SK-N-SH (cell line): ENCODE data around the gene EPS8L2. TPM values are rescaled to one million over a fixed set of nuclear protein-coding genes. Genes with fewer than 3 reads are reported as not detected.

Experiments used
- CTCF ChIA-PET: fragments of 300-600, 350-600 bp; formaldehyde crosslinking; extraction: SDS; loops from one replicate; lab custom pipeline; 2021; lab: Yijun Ruan, JAX
- POLR2A ChIA-PET: fragments of 350-600 bp; sonication (Branson Sonifier 250); formaldehyde crosslinking; extraction: SDS; loops from one replicate; lab custom pipeline; 2020; ENCODE audit warnings: antibody characterized with exemption, inconsistent platforms; lab: Yijun Ruan, JAX
- DNase-seq: peaks from one replicate; pipeline ENCODE4 v3.0.0; 2012
- H2AFZ ChIP-seq: fragments of 200-600 bp; sonication (generic); 2 replicates; pipeline ENCODE4 v1.8.1; 2016; ENCODE audit warnings: antibody characterized with exemption, mild to moderate bottlenecking, low read depth
- H3F3A ChIP-seq: fragments of 200-600 bp; sonication (generic); replicated peaks from 2 replicates; pipeline ENCODE3; 2016; ENCODE audit warnings: antibody characterized with exemption, mild to moderate bottlenecking; ENCODE audit not compliant: insufficient read depth
- H3K27ac ChIP-seq, 2 experiments: fragments of 200-500 bp in 1 of 2; fragments of 200-600 bp in 1 of 2; sonication (Bioruptor generic) in 1 of 2; sonication (generic), shearing (Covaris generic) in 1 of 2; 2 replicates each; pipeline versions ENCODE4 v1.5.1 to v1.6.1; 2014 to 2016; ENCODE audit warnings: low read depth in 2 of 2, inconsistent platforms in 1 of 2, low read length in 1 of 2, mild to moderate bottlenecking in 1 of 2, mixed read lengths in 1 of 2
- H3K27me3 ChIP-seq: fragments of 200-600 bp; sonication (generic), shearing (Covaris generic); 2 replicates; pipeline ENCODE4 v1.6.1; 2016; ENCODE audit warnings: mixed run types; ENCODE audit not compliant: insufficient read depth
- H3K36me3 ChIP-seq, 2 experiments: fragments of 200-500 bp in 1 of 2; fragments of 200-600 bp in 1 of 2; sonication (Bioruptor generic) in 1 of 2; sonication (generic) in 1 of 2; replicated peaks in 1 of 2; 2 replicates each; pipeline versions ENCODE3 to v1.5.1; 2014 to 2016; ENCODE audit warnings: low read length in 1 of 2, mild to moderate bottlenecking in 1 of 2; ENCODE audit not compliant: insufficient read depth in 2 of 2, control insufficient read depth in 1 of 2
- H3K4me1 ChIP-seq, 2 experiments: fragments of 200-500 bp in 1 of 2; fragments of 200-600 bp in 1 of 2; sonication (Bioruptor generic) in 1 of 2; sonication (generic), shearing (Covaris generic) in 1 of 2; 2 replicates each; pipeline versions ENCODE4 v1.5.1 to v1.6.1; 2014 to 2016; ENCODE audit warnings: low read depth in 1 of 2, low read length in 1 of 2, mixed run types in 1 of 2; ENCODE audit not compliant: insufficient read depth in 2 of 2, control insufficient read depth in 1 of 2
- H3K4me2 ChIP-seq: fragments of 200-600 bp; sonication (generic), shearing (Covaris generic); 2 replicates; pipeline ENCODE4 v1.6.1; 2017; ENCODE audit warnings: mixed run types
- H3K4me3 ChIP-seq, 2 experiments: fragments of 200-500 bp in 1 of 2; fragments of 200-600 bp in 1 of 2; sonication (Bioruptor generic) in 1 of 2; sonication (generic), shearing (Covaris generic) in 1 of 2; 2 replicates each; pipeline versions ENCODE4 v1.5.1 to v1.8.1; 2014 to 2016; ENCODE audit warnings: low read depth in 2 of 2, inconsistent platforms in 1 of 2, low read length in 1 of 2, mild to moderate bottlenecking in 1 of 2, mixed read lengths in 1 of 2, moderate library complexity in 1 of 2
- H3K79me2 ChIP-seq: fragments of 200-600 bp; sonication (generic); 2 replicates; pipeline ENCODE4 v1.8.1; 2017; ENCODE audit warnings: mild to moderate bottlenecking; ENCODE audit not compliant: insufficient read depth
- H3K9ac ChIP-seq: fragments of 200-600 bp; sonication (generic); 2 replicates; pipeline ENCODE4 v1.6.1; 2017; ENCODE audit warnings: mixed run types
- H3K9me2 ChIP-seq: fragments of 200-600 bp; sonication (generic); 2 replicates; pipeline ENCODE4 v1.6.1; 2017; ENCODE audit warnings: mixed run types
- H3K9me3 ChIP-seq: fragments of 200-600 bp; sonication (generic); 2 replicates; pipeline ENCODE4 v1.6.1; 2017; ENCODE audit warnings: mixed run types, mild to moderate bottlenecking, moderate library complexity
- H4K20me1 ChIP-seq: fragments of 200-600 bp; sonication (generic); 2 replicates; pipeline ENCODE4 v1.6.1; 2017; ENCODE audit warnings: mild to moderate bottlenecking, mixed run types; ENCODE audit not compliant: insufficient read depth
- CHD2 ChIP-seq: fragments of 150-350 bp; IDR thresholded peaks from 2 replicates; pipeline ENCODE4 v1.6.1; 2018; ENCODE audit warnings: low read length; ENCODE audit not compliant: partially characterized antibody
- CTCF ChIP-seq: fragments of 200-600 bp; sonication (generic); IDR thresholded peaks from 2 replicates; pipeline ENCODE4 v1.6.1; 2017; ENCODE audit warnings: antibody characterized with exemption, mild to moderate bottlenecking, moderate library complexity
- ELF1 ChIP-seq: IDR thresholded peaks from 2 replicates; pipeline ENCODE4 v1.4.0; 2012
- EP300 ChIP-seq, 2 experiments: IDR thresholded peaks; 2 replicates each; pipeline versions ENCODE4 v1.4.0 to v1.6.1; 2012; ENCODE audit warnings: borderline replicate concordance in 1 of 2, low read depth in 1 of 2, low read length in 1 of 2
- EZH2phosphoT487 ChIP-seq: fragments of 200-600 bp; sonication (generic); IDR thresholded peaks from 2 replicates; pipeline ENCODE4 v1.6.1; 2017; ENCODE audit warnings: low read depth, mixed run types, mild to moderate bottlenecking, antibody characterized with exemption, moderate library complexity, borderline replicate concordance
- FOXJ3 ChIP-seq: sonication (generic); formaldehyde crosslinking; IDR thresholded peaks from 2 replicates; pipeline ENCODE4 v1.5.1; 2020; ENCODE audit warnings: mild to moderate bottlenecking, missing genetic modification reagents
- GABPA ChIP-seq: IDR thresholded peaks from 2 replicates; pipeline ENCODE4 v1.4.0; 2012; ENCODE audit warnings: low read depth, mild to moderate bottlenecking
- GATA2 ChIP-seq: sonication (generic); formaldehyde crosslinking; IDR thresholded peaks from 2 replicates; pipeline ENCODE4 v1.5.0; 2020; ENCODE audit warnings: mild to moderate bottlenecking, missing genetic modification reagents
- JUND ChIP-seq: IDR thresholded peaks from 2 replicates; pipeline ENCODE4 v1.4.0; 2012
- MEF2A ChIP-seq: IDR thresholded peaks from 2 replicates; pipeline ENCODE4 v1.4.0; 2012; ENCODE audit warnings: low read depth, borderline replicate concordance
- MXI1 ChIP-seq: IDR thresholded peaks from 2 replicates; pipeline ENCODE4 v1.6.1; 2012; ENCODE audit warnings: mild to moderate bottlenecking, low read depth, low read length, improper control_type of control experiment
- NFIC ChIP-seq: IDR thresholded peaks from 2 replicates; pipeline ENCODE4 v1.4.0; 2012; ENCODE audit warnings: borderline replicate concordance
- NRF1 ChIP-seq: IDR thresholded peaks from 2 replicates; pipeline ENCODE4 v1.6.1; 2012; ENCODE audit warnings: low read depth, mild to moderate bottlenecking, low read length
- PBX3 ChIP-seq: IDR thresholded peaks from 2 replicates; pipeline ENCODE4; 2012
- RCOR1 ChIP-seq: fragments of 150-350 bp; IDR thresholded peaks from 2 replicates; pipeline ENCODE4 v1.6.1; 2017; ENCODE audit warnings: antibody characterized with exemption, low read length
- TAF1 ChIP-seq: IDR thresholded peaks from 2 replicates; pipeline ENCODE4 v1.6.1; 2012; ENCODE audit warnings: low read depth, mild to moderate bottlenecking, low read length, moderate library complexity, borderline replicate concordance
- TCF12 ChIP-seq: IDR thresholded peaks from 2 replicates; pipeline ENCODE4 v1.4.0; 2012
- TEAD4 ChIP-seq: IDR thresholded peaks from 2 replicates; pipeline ENCODE4 v1.4.0; 2012; ENCODE audit warnings: mild to moderate bottlenecking, borderline replicate concordance; ENCODE audit not compliant: insufficient read depth
- YY1 ChIP-seq: IDR thresholded peaks from 2 replicates; pipeline ENCODE4 v1.4.0; 2012; ENCODE audit warnings: low read depth, mild to moderate bottlenecking
- WGBS: methylation state at CpG from one replicate; pipeline ENCODE4 v1.1.6; 2017; ENCODE audit warnings: low lambda C conversion rate; 5-methylcytosine and 5-hydroxymethylcytosine counted together
- polyA plus RNA-seq, 3 experiments: library from polyadenylated mRNA; depleted of rRNA; stranded (reverse); fragments of >200 nt; gene quantifications; 2 replicates each; pipeline ENCODE4 v1.2.3, GENCODE V29; 2012
- TF ChIP-seq, protein P1 (sequence below): fragments of 150-350 bp; IDR thresholded peaks from 2 replicates; pipeline ENCODE4 v1.6.1; 2016; ENCODE audit warnings: mild to moderate bottlenecking, low read depth, low read length
- TF ChIP-seq, protein P2 (sequence below): fragments of 150-350 bp; IDR thresholded peaks from 2 replicates; pipeline ENCODE4 v1.6.1; 2017; ENCODE audit warnings: antibody characterized with exemption, low read length, low read depth, borderline replicate concordance

EPS8L2 gene
- polyA plus RNA-seq, 1 of the 3 experiments (the other 2 are of a cell fraction) = 0.74 TPM

DNA sequence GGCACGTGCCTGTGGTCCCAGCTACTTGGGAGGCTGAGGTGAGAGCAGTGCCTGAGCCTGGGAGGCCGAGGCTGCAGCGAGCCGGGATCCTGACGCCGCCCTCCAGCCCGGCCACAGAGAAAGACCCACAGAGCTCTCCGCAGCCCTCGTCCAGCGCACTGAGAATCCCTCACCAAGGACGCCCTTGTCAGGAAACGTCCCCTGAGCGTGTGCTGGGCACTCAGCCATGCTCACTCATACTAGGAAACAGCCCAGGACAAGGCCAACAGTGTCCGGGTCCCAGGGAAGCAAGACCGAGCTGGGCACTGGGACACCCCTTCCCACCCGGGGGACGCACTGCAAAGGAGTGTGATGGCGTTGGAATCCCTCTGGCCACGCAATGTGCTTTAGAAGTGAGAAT lies 25.6 kb upstream of the EPS8L2 start (continued):
- no peak for TF ChIP-seq CTCF
- no peak for TF ChIP-seq YY1
- TF ChIP-seq CHD2 = no peak
- no peak for TF ChIP-seq NRF1
- TF ChIP-seq TEAD4 = no peak

- H3K27me3 ChIP-seq = no peaks in the 10 kb centered on the region
- H3F3A ChIP-seq = no peaks in the 10 kb centered on the region
- peaks cover 0 to 12% of the 10 kb centered on the region in 2 experiments; a peak in 1 of 4 replicates for H3K4me1 ChIP-seq
- peaks cover 22 to 41% of the 10 kb centered on the region in 2 experiments for H3K36me3 ChIP-seq
- H2AFZ ChIP-seq = no peak overlapping the region
- WGBS = 92% methylated on average over 10 of the region's 13 CpGs
- no peaks in the 10 kb centered on the region for H3K79me2 ChIP-seq
- H3K9me2 ChIP-seq = no peaks in the 10 kb centered on the region
- H3K4me2 ChIP-seq = no peak overlapping the region
- ChIA-PET POLR2A (no interaction called here), CTCF (interaction anchor here (0.9 to 1.6 kb wide), 4 partner anchors 19 to 48 kb away, joined by 3 to 5 read pairs (median 3); no protein-coding TSS in a partner anchor)
- H3K9me3 ChIP-seq = no peaks in the 10 kb centered on the region
- H3K4me3 ChIP-seq = no peak overlapping the region
- TF ChIP-seq FOXJ3 (CRISPR knock-in tag) = no peak
- H4K20me1 ChIP-seq = no peaks in the 10 kb centered on the region
- DNase-seq = no peak
- no peak overlapping the region for H3K9ac ChIP-seq
- no peak overlapping the region for H3K27ac ChIP-seq
Observed at GRCh38 chr11:680970-681369, 25.1 kb upstream of the EPS8L2 start.

GRCh38 chr11:686451-687243 lies 19.4 kb upstream of the EPS8L2 start:
- POLR2A ChIA-PET = no interaction called here
- Histone ChIP-seq H3K27me3 (no peaks in the 10 kb centered on the region), H3K27ac (no peak overlapping the region), H3K9ac (no peak overlapping the region), H3K4me2 (no peak overlapping the region), H3K79me2 (peaks cover 4% of the 10 kb centered on the region; the same call in 1 of the 2 replicates), H3K36me3 (peaks cover 14 to 38% of the 10 kb centered on the region in 2 experiments), H3K4me3 (no peak overlapping the region), H2AFZ (no peak overlapping the region), H3K9me3 (no peaks in the 10 kb centered on the region), H4K20me1 (no peaks in the 10 kb centered on the region), H3K9me2 (no peaks in the 10 kb centered on the region), H3K4me1 (peaks cover 0 to 12% of the 10 kb centered on the region in 2 experiments; a peak in 1 of 4 replicates), H3F3A (no peaks in the 10 kb centered on the region)
- DNase-seq = no peak
- 91% methylated on average over 25 of the region's 30 CpGs for WGBS
- CTCF ChIA-PET = no interaction called here
- TF ChIP-seq NFIC (no peak), CHD2 (no peak), TEAD4 (no peak), MEF2A (no peak), JUND (no peak), TCF12 (no peak), YY1 (no peak), ELF1 (no peak), EP300 (IDR thresholded peaks at IDR 0.05; ENCODE audit: borderline replicate concordance in 1 of 2, low read depth in 1 of 2, low read length in 1 of 2) (no peak), EZH2phosphoT487 (no peak), GABPA (no peak), PBX3 (no peak), GATA2 (CRISPR knock-in tag) (no peak), TAF1 (no peak), MXI1 (no peak), RCOR1 (no peak), FOXJ3 (CRISPR knock-in tag) (no peak)
- TF ChIP-seq, protein P1, sequence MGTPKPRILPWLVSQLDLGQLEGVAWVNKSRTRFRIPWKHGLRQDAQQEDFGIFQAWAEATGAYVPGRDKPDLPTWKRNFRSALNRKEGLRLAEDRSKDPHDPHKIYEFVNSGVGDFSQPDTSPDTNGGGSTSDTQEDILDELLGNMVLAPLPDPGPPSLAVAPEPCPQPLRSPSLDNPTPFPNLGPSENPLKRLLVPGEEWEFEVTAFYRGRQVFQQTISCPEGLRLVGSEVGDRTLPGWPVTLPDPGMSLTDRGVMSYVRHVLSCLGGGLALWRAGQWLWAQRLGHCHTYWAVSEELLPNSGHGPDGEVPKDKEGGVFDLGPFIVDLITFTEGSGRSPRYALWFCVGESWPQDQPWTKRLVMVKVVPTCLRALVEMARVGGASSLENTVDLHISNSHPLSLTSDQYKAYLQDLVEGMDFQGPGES = no peak
- TF ChIP-seq, protein P2, sequence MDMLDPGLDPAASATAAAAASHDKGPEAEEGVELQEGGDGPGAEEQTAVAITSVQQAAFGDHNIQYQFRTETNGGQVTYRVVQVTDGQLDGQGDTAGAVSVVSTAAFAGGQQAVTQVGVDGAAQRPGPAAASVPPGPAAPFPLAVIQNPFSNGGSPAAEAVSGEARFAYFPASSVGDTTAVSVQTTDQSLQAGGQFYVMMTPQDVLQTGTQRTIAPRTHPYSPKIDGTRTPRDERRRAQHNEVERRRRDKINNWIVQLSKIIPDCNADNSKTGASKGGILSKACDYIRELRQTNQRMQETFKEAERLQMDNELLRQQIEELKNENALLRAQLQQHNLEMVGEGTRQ = no peak
